NCI-H187 treated with DMSO at 0.1 percent for 48 hours (cell line): Measurements from ENCODE around the gene SUMO3.

Experiments used
- DNase-seq: peaks from one replicate; lab custom pipeline; 2025; lab: John Stamatoyannopoulos, UW

SUMO3 gene

GRCh38 chr21:44817914-44818639 is at the start of gene SUMO3:
TSS of gene SUMO3 (minus strand) at chr21:44818062. CDS start at chr21:44817968, 94 bp downstream.
- no peak for DNase-seq

- no peak for DNase-seq
Measured at GRCh38 chr21:44867464-44867863, 49.6 kb upstream of the SUMO3 start.

- no peak for DNase-seq
Measured at GRCh38 chr21:44866780-44867179, 48.9 kb upstream of the SUMO3 start.

GRCh38 chr21:44865561-44866280 is 47.9 kb upstream of the SUMO3 start:
- no peak for DNase-seq

- no peak for DNase-seq
Measured at GRCh38 chr21:44862869-44863685, 45.2 kb upstream of the SUMO3 start.

GRCh38 chr21:44858791-44859190 is 40.9 kb upstream of the SUMO3 start:
- no peak for DNase-seq

GRCh38 chr21:44858291-44858690 is 40.4 kb upstream of the SUMO3 start:
- DNase-seq = no peak

GRCh38 chr21:44857127-44857892 is 39.4 kb upstream of the SUMO3 start:
- DNase-seq = no peak

- no peak for DNase-seq
Measured at GRCh38 chr21:44856131-44856530, 38.3 kb upstream of the SUMO3 start.

- no peak for DNase-seq
Measured at GRCh38 chr21:44855572-44855971, 37.7 kb upstream of the SUMO3 start.

- no peak for DNase-seq
Measured at GRCh38 chr21:44854664-44855446, 37.0 kb upstream of the SUMO3 start.

- DNase-seq = no peak
Measured at GRCh38 chr21:44854391-44854663, 36.5 kb upstream of the SUMO3 start.

- no peak for DNase-seq
Measured at GRCh38 chr21:44853601-44854390, 35.9 kb upstream of the SUMO3 start.

GRCh38 chr21:44850905-44851657 is 33.2 kb upstream of the SUMO3 start:
- no peak for DNase-seq

- no peak for DNase-seq
Measured at GRCh38 chr21:44850208-44850800, 32.4 kb upstream of the SUMO3 start.

- no peak for DNase-seq
Measured at GRCh38 chr21:44849616-44850130, 31.8 kb upstream of the SUMO3 start.

GRCh38 chr21:44848821-44849521 is 31.1 kb upstream of the SUMO3 start:
- no peak for DNase-seq

GRCh38 chr21:44847261-44848056 is 29.6 kb upstream of the SUMO3 start:
- DNase-seq = no peak
